HEK293T (cell line): ENCODE measurements around the gene NUDT4.

Experiments
- CTBP1 ChIP-seq: fragments of 450-650 bp; IDR thresholded peaks from 2 replicates; pipeline ENCODE4 v1.6.1; 2016; ENCODE audit warnings: borderline replicate concordance
- FOXA1 ChIP-seq: fragments of 450-650 bp; IDR thresholded peaks from 2 replicates; pipeline ENCODE4 v1.6.1; 2016; ENCODE audit warnings: mild to moderate bottlenecking

DNA sequence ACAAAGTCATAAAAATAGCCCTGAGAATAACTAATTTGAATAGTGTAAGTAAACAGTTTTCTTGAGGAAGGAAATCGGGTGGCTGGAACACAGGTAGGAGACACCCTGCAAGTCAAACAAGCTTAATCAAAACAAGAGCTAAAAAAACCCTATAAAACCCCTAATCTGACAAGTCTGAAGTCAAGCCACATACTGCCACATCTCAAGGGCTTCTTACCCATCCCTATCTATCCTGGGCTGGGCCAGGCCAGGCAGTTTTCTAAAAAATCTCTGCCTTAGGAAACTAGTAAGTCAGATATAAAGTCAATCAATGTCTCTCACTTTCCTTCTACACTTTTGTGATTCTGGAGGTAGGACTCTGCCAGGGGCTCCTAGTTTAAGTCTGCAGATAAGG, 48.7 kb downstream of the NUDT4 start:
- no peak for TF ChIP-seq FOXA1
- no peak for TF ChIP-seq CTBP1
